ENCODE data around the gene CLSTN1. TPM values are rescaled to one million over a fixed set of nuclear protein-coding genes. Genes with fewer than 3 reads are reported as not detected.

The CLSTN1 gene
- total RNA-seq, 1 experiment from 2014 or later = 100 TPM

- Mint-ChIP-seq H3K4me3 (no peak overlapping the region), H3K9me3 (no peaks in the 10 kb centered on the region), H3K27me3 (ENCODE audit: low read depth) (no peaks in the 10 kb centered on the region; the same call in 1 of the 2 replicates), H3K27ac (no peak overlapping the region), H3K4me1 (no peaks in the 10 kb centered on the region), H3K36me3 (ENCODE audit: insufficient read depth in 1 of 3, low read depth in 3 of 3) (peaks cover 39 to 79% (median 68%) of the 10 kb centered on the region in 3 experiments; a peak in 6 of 7 replicates)
- Histone ChIP-seq H3K79me2 (ENCODE audit: insufficient read depth, low read length) (no peaks in the 10 kb centered on the region), H3K23me2 (ENCODE audit: insufficient read length, low read depth, low read length, poor library complexity, severe bottlenecking) (no peaks in the 10 kb centered on the region), H3K23ac (ENCODE audit: insufficient read length, low read depth, low read length) (no peak overlapping the region), H2BK5ac (ENCODE audit: insufficient read length, low read length) (no peak overlapping the region), H3K4me1 (ENCODE audit: insufficient read depth, low read length) (no peaks in the 10 kb centered on the region), H4K20me1 (ENCODE audit: control insufficient read depth, insufficient read depth, insufficient read length) (no peaks in the 10 kb centered on the region), H4K91ac (ENCODE audit: insufficient read length, low read depth, low read length) (no peak overlapping the region), H4K8ac (replicated peaks; ENCODE audit: insufficient read length, low read depth, low read length) (no peak overlapping the region), H3K14ac (ENCODE audit: insufficient read depth, low read length) (no peak overlapping the region; the same call in 1 of the 2 replicates), H3K9ac (ENCODE audit: extremely low read depth, insufficient read length, low read length) (no peak overlapping the region), H3K18ac (ENCODE audit: insufficient read length, low read depth, low read length) (no peak overlapping the region), H2BK120ac (ENCODE audit: low read depth, low read length, poor library complexity, severe bottlenecking) (no peak overlapping the region), H3K27ac (ENCODE audit: insufficient read length, low read depth, low read length) (no peak overlapping the region), H3K27me3 (ENCODE audit: insufficient read depth, low read length) (no peaks in the 10 kb centered on the region), H3T11ph (ENCODE audit: low read length) (no peak overlapping the region), H2AK5ac (ENCODE audit: insufficient read length, low read length) (no peak overlapping the region), H3K4ac (ENCODE audit: low read depth, low read length) (no peak overlapping the region), H2AFZ (ENCODE audit: low read length) (no peak overlapping the region), H3K4me2 (ENCODE audit: insufficient read depth, insufficient read length, low read length) (no peak overlapping the region), H4K5ac (ENCODE audit: insufficient read length, low read depth, low read length) (no peak overlapping the region), H2BK12ac (ENCODE audit: insufficient read length, low read depth, low read length) (no peak overlapping the region), H2BK15ac (ENCODE audit: low read depth, low read length) (no peak overlapping the region), H3K79me1 (ENCODE audit: insufficient read depth, low read depth, low read length, poor library complexity, severe bottlenecking) (no peaks in the 10 kb centered on the region), H3K9me3 (ENCODE audit: control insufficient read depth, low read depth, low read length) (no peaks in the 10 kb centered on the region), H2BK20ac (ENCODE audit: low read depth, low read length, poor library complexity, severe bottlenecking) (no peak overlapping the region), H3K56ac (ENCODE audit: insufficient read length, low read depth, low read length) (no peak overlapping the region)
- DNase-seq = no peak
- whole genome bisulfite sequencing (ENCODE audit: extremely low coverage, insufficient read length, low lambda C conversion rate) = no CpG with 5 or more reads among the region's 28 CpGs
- TF ChIP-seq, protein P1, sequence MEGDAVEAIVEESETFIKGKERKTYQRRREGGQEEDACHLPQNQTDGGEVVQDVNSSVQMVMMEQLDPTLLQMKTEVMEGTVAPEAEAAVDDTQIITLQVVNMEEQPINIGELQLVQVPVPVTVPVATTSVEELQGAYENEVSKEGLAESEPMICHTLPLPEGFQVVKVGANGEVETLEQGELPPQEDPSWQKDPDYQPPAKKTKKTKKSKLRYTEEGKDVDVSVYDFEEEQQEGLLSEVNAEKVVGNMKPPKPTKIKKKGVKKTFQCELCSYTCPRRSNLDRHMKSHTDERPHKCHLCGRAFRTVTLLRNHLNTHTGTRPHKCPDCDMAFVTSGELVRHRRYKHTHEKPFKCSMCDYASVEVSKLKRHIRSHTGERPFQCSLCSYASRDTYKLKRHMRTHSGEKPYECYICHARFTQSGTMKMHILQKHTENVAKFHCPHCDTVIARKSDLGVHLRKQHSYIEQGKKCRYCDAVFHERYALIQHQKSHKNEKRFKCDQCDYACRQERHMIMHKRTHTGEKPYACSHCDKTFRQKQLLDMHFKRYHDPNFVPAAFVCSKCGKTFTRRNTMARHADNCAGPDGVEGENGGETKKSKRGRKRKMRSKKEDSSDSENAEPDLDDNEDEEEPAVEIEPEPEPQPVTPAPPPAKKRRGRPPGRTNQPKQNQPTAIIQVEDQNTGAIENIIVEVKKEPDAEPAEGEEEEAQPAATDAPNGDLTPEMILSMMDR (conservative IDR thresholded peaks at IDR 0.05) = no peak
Measured at GRCh38 chr1:9744106-9744799, 79.5 kb downstream of the CLSTN1 start.
